ENCODE data around the gene PRPF8.

DNA sequence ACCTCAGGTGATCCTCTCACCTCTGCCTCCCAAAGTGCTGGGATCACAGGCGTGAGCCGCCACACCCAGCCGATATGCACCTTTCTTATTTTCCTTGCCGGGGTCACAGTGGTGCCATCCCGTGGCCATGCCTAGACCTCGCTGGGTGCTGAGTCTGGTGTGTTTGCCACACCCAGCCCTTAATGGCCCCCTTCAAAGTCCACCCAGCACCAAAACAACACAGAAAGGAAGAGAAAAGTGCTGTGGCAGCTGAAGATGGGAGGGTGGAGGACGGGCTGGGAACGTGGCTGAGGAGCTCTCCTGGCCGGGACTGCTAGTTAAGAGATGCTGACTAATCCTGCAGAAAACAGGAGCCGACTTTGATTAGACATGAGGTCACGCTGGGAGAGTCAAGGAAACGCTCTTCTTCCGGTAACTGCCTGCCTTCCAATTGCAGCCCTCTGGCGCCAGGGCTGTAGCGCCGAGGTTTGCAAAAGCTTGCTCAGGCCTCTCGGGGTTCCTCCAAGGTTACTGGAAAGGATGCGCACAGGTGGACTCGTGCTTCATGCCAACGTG lies 67.0 kb downstream of the PRPF8 start:
- TF ChIP-seq GATA2 (CRISPR knock-in tag; IDR thresholded peaks at IDR 0.05) (no peak), YY1 (IDR thresholded peaks at IDR 0.05; ENCODE audit: low read depth) (no peak), EP300 (IDR thresholded peaks at IDR 0.05; ENCODE audit: borderline replicate concordance in 1 of 2, low read depth in 1 of 2, low read length in 1 of 2) (no peak), JUND (IDR thresholded peaks at IDR 0.05) (no peak), POLR2AphosphoS5 (IDR thresholded peaks at IDR 0.05; ENCODE audit: low read depth, low read length) (no peak), RFX5 (IDR thresholded peaks at IDR 0.05; ENCODE audit: low read length) (no peak), FOXJ3 (CRISPR knock-in tag; IDR thresholded peaks at IDR 0.05) (no peak)
- TF ChIP-seq, protein P1, sequence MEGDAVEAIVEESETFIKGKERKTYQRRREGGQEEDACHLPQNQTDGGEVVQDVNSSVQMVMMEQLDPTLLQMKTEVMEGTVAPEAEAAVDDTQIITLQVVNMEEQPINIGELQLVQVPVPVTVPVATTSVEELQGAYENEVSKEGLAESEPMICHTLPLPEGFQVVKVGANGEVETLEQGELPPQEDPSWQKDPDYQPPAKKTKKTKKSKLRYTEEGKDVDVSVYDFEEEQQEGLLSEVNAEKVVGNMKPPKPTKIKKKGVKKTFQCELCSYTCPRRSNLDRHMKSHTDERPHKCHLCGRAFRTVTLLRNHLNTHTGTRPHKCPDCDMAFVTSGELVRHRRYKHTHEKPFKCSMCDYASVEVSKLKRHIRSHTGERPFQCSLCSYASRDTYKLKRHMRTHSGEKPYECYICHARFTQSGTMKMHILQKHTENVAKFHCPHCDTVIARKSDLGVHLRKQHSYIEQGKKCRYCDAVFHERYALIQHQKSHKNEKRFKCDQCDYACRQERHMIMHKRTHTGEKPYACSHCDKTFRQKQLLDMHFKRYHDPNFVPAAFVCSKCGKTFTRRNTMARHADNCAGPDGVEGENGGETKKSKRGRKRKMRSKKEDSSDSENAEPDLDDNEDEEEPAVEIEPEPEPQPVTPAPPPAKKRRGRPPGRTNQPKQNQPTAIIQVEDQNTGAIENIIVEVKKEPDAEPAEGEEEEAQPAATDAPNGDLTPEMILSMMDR (IDR thresholded peaks at IDR 0.05), result no peak
- TF ChIP-seq, protein P2, sequence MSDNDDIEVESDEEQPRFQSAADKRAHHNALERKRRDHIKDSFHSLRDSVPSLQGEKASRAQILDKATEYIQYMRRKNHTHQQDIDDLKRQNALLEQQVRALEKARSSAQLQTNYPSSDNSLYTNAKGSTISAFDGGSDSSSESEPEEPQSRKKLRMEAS (IDR thresholded peaks at IDR 0.05; ENCODE audit: low read depth), result no peak
